A549 treated with dexamethasone at 1 μM for 4 hours (cell line): ENCODE measurements around the gene CNPY3. TPM values are rescaled to one million over a fixed set of nuclear protein-coding genes. Genes with fewer than 3 reads are reported as not detected.

Source experiments
- total RNA-seq: library from RNA; stranded (reverse); fragments of 200-300 nt; extraction: Qiagen RNA extraction; gene quantifications from 5 replicates; pipeline ENCODE4 v1.2.3, GENCODE V29; 2022

Gene CNPY3
- 33.9 to 43.7 TPM (median 41.4 TPM) in 5 replicates for total RNA-seq

DNA sequence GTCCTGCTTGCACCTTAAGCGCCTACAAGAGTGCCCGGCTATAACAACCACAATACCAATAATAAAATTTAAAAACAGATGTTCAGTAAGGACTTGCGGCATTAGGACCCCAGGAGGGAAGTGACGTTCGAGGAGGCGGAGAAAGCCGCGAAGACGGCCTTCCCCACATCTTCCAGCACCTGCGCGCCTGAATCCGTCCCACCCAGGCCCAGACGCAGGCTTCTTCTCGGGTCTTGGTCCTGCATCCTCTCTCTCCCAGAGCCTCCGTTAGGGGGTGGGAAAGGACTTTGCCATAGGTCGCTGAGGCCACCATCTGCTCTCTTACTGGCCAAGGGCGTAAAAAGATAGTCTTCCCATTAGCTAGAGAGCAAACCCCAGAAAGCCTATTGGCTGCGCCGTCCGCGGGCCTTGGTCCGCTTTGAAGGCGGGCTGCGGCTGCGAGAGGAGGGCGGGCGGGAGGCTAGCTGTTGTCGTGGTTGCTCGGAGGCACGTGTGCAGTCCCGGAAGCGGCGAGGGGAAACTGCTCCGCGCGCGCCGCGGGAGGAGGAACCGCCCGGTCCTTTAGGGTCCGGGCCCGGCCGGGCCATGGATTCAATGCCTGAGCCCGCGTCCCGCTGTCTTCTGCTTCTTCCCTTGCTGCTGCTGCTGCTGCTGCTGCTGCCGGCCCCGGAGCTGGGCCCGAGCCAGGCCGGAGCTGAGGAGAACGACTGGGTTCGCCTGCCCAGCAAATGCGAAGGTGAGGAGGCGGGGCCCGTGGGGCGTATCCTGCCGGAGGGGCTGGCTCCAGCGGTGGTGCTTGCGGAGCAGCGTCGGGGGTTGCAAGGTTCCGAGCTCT lies at the start of gene CNPY3:
Gene CNPY3 (plus strand): TSS at position 495 of the 835 bp plus-strand sequence. CDS start 91 bp downstream, at position 586.

DNA sequence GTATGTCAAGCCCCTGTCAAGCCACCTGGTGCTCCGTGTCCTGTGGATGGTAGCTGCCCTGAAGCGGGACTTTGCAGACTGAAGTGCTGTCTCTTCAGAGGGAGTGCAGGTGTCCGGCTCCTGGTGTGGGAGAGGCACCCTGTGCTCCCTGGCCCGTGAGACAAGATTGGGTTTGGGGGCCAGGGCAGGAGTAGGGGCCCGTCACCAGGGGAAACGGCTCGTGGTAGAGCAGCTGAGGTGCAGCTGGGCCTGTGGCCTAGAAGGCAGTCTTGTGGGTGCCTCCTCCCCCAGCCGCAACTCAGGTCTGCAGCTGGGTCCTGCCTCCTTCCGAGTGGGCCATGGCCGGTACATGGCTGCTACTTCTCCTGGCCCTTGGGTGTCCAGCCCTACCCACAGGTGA lies 13.5 kb upstream of the CNPY3 start, which contains the start of gene PTCRA:
Gene PTCRA (plus strand): TSS at position 322 of the 400 bp plus-strand sequence. CDS start 17 bp downstream, at position 339.

DNA sequence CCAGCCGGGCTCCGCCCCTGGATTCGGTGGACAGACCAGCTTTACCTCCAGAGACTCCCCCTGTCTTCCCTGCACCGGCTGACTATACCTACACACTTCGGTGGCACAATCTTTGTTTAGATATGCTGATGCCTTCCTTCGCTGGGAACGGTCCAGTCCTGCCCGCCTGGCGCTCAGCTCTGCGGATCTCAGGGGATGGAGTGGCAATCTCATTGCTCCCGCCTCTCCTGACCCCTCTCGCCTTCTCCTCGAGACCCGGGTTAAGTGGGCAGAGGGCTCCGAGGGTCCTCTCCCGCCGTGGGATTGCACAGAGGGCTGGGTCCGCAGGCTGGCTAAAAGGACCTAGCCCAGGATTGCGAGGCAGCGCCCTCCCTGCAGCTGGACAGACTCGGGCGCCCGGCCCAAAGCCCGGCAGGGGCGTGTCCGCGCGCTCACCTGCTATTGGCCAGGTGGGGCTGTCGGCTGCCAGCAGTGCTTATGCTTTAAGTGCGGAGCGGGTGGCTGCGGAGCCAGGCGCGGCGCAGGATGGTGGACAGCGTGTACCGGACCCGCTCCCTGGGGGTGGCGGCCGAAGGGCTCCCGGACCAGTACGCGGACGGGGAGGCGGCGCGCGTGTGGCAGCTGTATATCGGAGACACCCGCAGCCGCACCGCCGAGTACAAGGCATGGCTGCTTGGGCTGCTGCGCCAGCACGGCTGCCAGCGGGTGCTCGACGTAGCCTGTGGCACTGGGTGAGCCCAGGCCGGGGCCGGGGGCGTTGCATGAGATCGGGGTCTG lies 31.2 kb downstream of the CNPY3 start, which contains the start of gene GNMT:
Gene GNMT (plus strand): TSS at position 512 of the 777 bp plus-strand sequence. CDS start 14 bp downstream, at position 526.

DNA sequence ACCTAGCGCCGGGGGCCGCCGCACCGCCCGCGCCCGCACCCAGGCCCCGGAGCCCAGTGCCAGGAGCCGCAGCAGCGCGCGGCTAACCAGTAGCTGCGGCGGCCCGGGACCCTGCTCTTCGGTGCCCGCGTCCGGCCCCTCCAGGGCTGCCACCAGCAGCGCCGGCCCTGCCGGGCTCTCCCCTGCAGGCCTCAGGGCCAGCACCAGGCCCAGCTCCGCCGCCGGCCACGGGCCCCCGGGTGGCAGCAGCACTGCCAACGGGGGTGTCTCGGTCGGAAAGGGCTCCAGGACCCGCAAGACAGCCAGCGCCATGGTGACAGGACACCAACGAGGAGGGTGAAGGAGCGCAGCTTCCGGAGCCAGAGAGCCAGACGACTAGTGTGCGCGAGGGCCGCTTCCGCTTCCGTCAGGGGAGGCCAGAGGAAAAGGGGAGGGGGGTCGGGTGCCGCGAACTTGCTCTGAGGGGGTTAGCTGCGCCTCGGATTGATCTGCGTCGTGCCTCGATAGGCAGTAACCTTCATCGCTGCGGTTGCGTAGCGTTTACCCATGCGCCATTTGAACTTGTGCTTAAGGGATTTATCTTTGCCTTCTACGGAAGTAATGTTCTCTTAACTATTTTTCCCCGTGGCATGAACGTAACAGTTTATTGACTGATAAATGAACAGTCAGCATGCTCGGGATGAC lies 49.7 kb downstream of the CNPY3 start, which contains the start of gene PEX6:
Gene PEX6 (minus strand): TSS at position 343 of the 684 bp plus-strand sequence. CDS start 31 bp downstream, at position 312.

DNA sequence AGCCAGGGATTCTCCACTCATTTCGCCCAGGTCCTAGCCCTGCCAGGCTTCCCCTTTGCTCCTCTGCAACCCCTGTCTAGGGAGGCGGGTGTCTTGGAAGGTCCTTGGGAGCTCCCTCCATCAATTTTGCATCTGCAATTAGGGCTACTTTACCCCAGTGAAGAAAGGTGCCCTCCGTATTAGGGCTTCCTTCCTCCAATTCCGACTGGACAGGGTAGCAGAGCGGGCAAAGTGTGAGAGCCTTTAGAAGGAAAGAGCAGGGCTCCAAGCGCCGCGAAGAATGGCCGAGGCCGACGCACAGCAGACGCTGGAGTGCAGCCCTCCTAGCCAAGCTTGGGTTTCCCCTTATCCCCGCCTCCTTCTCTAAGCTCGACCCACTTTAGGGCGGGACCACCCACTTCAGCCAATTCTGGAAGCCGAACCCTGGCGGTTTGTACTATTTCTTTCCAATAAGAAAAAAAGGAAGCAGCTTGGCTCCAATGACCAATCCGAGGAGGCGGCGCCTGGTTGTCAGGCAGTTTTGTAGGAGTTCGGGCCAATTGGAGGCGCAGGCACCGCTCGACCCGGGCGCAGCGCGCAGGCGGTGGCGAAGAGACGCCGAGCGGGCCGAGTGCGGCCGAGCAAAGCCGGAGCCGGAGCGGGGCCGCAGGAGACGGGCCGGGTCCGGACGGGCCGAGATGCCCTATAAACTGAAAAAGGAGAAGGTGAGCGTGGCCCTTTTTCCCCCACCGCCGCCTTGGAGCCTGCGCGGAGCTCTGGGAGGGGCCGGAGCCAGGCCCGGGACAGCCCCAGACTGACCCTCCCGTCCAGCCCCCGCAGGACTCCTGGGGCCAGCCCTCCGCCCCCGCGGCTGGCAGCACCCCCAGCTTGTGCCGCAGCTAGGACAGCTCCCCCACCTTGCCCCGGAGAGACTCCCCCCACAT lies 55.0 kb downstream of the CNPY3 start, which contains the start of gene PPP2R5D:
Gene PPP2R5D (plus strand): TSS at position 570 of the 923 bp plus-strand sequence. CDS start 108 bp downstream, at position 678.

Other genes with a start within 250 kb of the CNPY3 start
- not detected in 5 replicates for gene PRPH2, start 206.9 kb upstream of the CNPY3 start, total RNA-seq
- gene TBCC, start 183.4 kb upstream of the CNPY3 start, total RNA-seq, result 14.8 to 16.7 TPM (median 16.0 TPM) in 5 replicates
- 2.5 to 3.7 TPM (median 3.2 TPM) in 5 replicates for gene BICRAL, start 147.4 kb upstream of the CNPY3 start, total RNA-seq
- gene RPL7L1, start 49.9 kb upstream of the CNPY3 start, total RNA-seq, result 63.6 to 78.7 TPM (median 69.2 TPM) in 5 replicates
- gene PTCRA, start 13.4 kb upstream of the CNPY3 start, total RNA-seq, result not detected in 5 replicates
- gene GNMT, start 31.3 kb downstream of the CNPY3 start, total RNA-seq, result 0.08 to 0.19 TPM (median 0.13 TPM) in 4 of 5 replicates, not detected in the other
- 5.8 to 10.5 TPM (median 10.1 TPM) in 5 replicates for gene PEX6, start 49.7 kb downstream of the CNPY3 start, total RNA-seq
- gene PPP2R5D, start 55.1 kb downstream of the CNPY3 start, total RNA-seq, result 28.4 to 31.5 TPM (median 29.7 TPM) in 5 replicates
- gene MEA1, start 84.5 kb downstream of the CNPY3 start, total RNA-seq, result 93.9 to 110 TPM (median 98.0 TPM) in 5 replicates
- 25.9 to 28.6 TPM (median 27.3 TPM) in 5 replicates for gene KLHDC3, start 84.8 kb downstream of the CNPY3 start, total RNA-seq
- gene RRP36, start 92.1 kb downstream of the CNPY3 start, total RNA-seq, result 70.2 to 79.1 TPM (median 72.4 TPM) in 5 replicates
- 5.4 to 8.8 TPM (median 8.4 TPM) in 5 replicates for gene CUL7, start 124.4 kb downstream of the CNPY3 start, total RNA-seq
- 51.6 to 56.6 TPM (median 55.3 TPM) in 5 replicates for gene MRPL2, start 130.0 kb downstream of the CNPY3 start, total RNA-seq
- gene KLC4, start 130.2 kb downstream of the CNPY3 start, total RNA-seq, result 4.9 to 8.2 TPM (median 6.4 TPM) in 5 replicates
- gene PTK7, start 146.8 kb downstream of the CNPY3 start, total RNA-seq, result 4.0 to 5.0 TPM (median 4.4 TPM) in 5 replicates
- gene SRF, start 241.8 kb downstream of the CNPY3 start, total RNA-seq, result 12.2 to 17.9 TPM (median 16.7 TPM) in 5 replicates